Neural progenitor cell (in vitro differentiated cells): ENCODE results near the gene PLCB1.

ENCODE experiments used
- CTCF ChIP-seq: fragments of 200-600 bp; sonication (generic); IDR thresholded peaks from 2 replicates; pipeline ENCODE4 v1.5.1; 2017; ENCODE audit warnings: antibody characterized with exemption, mild to moderate bottlenecking
- EZH2 ChIP-seq: fragments of 200-600 bp; sonication (generic); IDR thresholded peaks from 2 replicates; pipeline ENCODE4 v1.6.1; 2017; ENCODE audit warnings: antibody characterized with exemption, mild to moderate bottlenecking, moderate library complexity

- no peak for TF ChIP-seq CTCF
- TF ChIP-seq EZH2 = no peak
Observed at GRCh38 chr20:8646033-8646441, 514.0 kb downstream of the PLCB1 start.
